Activated B cell treated with CpG ODN at 0.5 μM for 24 hours (primary cell): ENCODE results near the gene C12orf57. TPM values are rescaled to one million over a fixed set of nuclear protein-coding genes. Genes with fewer than 3 reads are reported as not detected.

Experiments used
- ATAC-seq: fragments of 200-7000 bp; cut with Tn5 transposase; one replicate; pipeline ENCODE4 v1.10.0; 2021; ENCODE audit warnings: low read depth, mild to moderate bottlenecking, moderate library complexity
- CTCF ChIA-PET: fragments of 350-600 bp; sonication (Branson Sonifier 250); formaldehyde crosslinking; loops from one replicate; lab custom pipeline; 2021; ENCODE audit warnings: antibody characterized with exemption; lab: Charles Lee
- POLR2A ChIA-PET: fragments of 350-600 bp; sonication (Branson Sonifier 250); formaldehyde crosslinking; loops from one replicate; lab custom pipeline; 2021; ENCODE audit warnings: antibody characterized with exemption; lab: Charles Lee
- DNase-seq: peaks from one replicate; pipeline ENCODE4 v3.0.0; 2022
- H3K27ac Mint-ChIP-seq: one replicate; pipeline ENCODE4 v1.8.0; 2020; ENCODE audit warnings: mixed read lengths
- H3K27me3 Mint-ChIP-seq: one replicate; pipeline ENCODE4 v1.8.0; 2021; ENCODE audit warnings: mixed read lengths
- H3K36me3 Mint-ChIP-seq: one replicate; pipeline ENCODE4 v1.8.0; 2021; ENCODE audit warnings: low read depth, mixed read lengths
- H3K4me1 Mint-ChIP-seq: one replicate; pipeline ENCODE4 v1.8.0; 2021; ENCODE audit warnings: mixed read lengths
- H3K4me3 Mint-ChIP-seq: one replicate; pipeline ENCODE4 v1.8.0; 2020; ENCODE audit warnings: mild to moderate bottlenecking, mixed read lengths
- H3K9me3 Mint-ChIP-seq: one replicate; pipeline ENCODE4 v1.8.0; 2020; ENCODE audit warnings: mixed read lengths
- intact Hi-C: fragments of 100-400 bp; cut with micrococcal nuclease; formaldehyde crosslinking; loops from one replicate; pipeline ENCODE4 v1.15.1; 2024
- total RNA-seq: library from RNA; stranded (reverse); gene quantifications from 2 replicates; pipeline ENCODE4 v1.2.3, GENCODE V29; 2022
- TF ChIP-seq, protein P1 (sequence below): fragments of 200-600 bp; IDR thresholded peaks from one replicate; pipeline ENCODE4 v1.8.0; 2022; ENCODE audit warnings: antibody characterized with exemption, mild to moderate bottlenecking

The C12orf57 gene
- total RNA-seq, 1 donor from 2014 or later: 54.8 TPM

DNA sequence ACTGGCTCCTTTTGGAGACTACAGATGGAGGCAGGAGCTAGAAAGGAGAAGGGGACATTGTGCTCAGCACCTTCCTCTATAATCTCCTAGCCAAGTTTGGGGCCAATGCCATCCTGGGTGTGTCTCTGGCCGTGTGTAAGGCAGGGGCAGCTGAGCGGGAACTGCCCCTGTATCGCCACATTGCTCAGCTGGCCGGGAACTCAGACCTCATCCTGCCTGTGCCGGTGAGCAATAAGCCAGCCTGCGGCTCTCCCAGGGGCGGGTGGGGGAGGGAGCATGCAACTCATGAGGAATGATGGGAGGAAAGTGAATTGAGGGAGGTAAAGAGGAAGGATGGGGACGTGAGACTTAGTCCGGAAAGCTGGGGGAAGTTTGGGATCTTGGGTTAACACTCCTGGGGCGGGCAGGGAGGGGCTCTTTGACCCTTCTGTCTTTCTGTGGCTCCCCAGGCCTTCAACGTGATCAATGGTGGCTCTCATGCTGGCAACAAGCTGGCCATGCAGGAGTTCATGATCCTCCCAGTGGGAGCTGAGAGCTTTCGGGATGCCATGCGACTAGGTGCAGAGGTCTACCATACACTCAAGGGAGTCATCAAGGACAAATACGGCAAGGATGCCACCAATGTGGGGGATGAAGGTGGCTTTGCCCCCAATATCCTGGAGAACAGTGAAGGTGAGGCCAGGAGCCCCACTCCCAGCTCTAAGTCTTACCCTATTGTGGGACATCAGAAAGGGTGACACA is 26.2 kb upstream of the C12orf57 start:
- intact Hi-C loops: no loop called here
- H3K36me3 Mint-ChIP-seq: peaks cover 19% of the 10 kb centered on the region
- H3K4me3 Mint-ChIP-seq: no peak overlapping the region
- H3K27ac Mint-ChIP-seq: no peak overlapping the region
- ATAC-seq (no peak), DNase-seq (no peak)
- POLR2A ChIA-PET: interaction anchor here (0.6 to 3.1 kb wide), 7 partner anchors 19 to 97 kb away, joined by 3 to 15 read pairs (median 4); partner anchors contain the start of genes C12orf57, RNU7-1 and SPSB2
- TF ChIP-seq, protein P1, sequence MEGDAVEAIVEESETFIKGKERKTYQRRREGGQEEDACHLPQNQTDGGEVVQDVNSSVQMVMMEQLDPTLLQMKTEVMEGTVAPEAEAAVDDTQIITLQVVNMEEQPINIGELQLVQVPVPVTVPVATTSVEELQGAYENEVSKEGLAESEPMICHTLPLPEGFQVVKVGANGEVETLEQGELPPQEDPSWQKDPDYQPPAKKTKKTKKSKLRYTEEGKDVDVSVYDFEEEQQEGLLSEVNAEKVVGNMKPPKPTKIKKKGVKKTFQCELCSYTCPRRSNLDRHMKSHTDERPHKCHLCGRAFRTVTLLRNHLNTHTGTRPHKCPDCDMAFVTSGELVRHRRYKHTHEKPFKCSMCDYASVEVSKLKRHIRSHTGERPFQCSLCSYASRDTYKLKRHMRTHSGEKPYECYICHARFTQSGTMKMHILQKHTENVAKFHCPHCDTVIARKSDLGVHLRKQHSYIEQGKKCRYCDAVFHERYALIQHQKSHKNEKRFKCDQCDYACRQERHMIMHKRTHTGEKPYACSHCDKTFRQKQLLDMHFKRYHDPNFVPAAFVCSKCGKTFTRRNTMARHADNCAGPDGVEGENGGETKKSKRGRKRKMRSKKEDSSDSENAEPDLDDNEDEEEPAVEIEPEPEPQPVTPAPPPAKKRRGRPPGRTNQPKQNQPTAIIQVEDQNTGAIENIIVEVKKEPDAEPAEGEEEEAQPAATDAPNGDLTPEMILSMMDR: no peak
- H3K27me3 Mint-ChIP-seq: peaks cover 2% of the 10 kb centered on the region
- CTCF ChIA-PET: no interaction called here
- H3K4me1 Mint-ChIP-seq: peaks cover 50% of the 10 kb centered on the region
- no peaks in the 10 kb centered on the region for H3K9me3 Mint-ChIP-seq

DNA sequence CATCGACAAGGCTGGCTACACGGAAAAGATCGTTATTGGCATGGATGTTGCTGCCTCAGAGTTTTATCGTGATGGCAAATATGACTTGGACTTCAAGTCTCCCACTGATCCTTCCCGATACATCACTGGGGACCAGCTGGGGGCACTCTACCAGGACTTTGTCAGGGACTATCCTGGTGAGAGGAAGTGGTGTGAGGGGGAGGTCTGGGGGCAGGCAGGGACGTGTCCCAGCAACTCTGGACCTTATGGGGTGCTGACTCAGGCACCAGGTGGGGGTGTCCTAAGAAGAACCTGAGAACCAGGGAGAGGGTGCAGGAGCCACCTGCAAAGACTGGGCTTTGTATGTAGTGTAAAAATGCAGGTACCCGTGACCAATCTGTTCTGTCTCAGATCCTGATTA is 24.2 kb upstream of the C12orf57 start:
- Mint-ChIP-seq H3K9me3 (no peaks in the 10 kb centered on the region), H3K4me1 (peaks cover 55% of the 10 kb centered on the region), H3K27ac (no peak overlapping the region), H3K36me3 (peaks cover 19% of the 10 kb centered on the region), H3K4me3 (no peak overlapping the region), H3K27me3 (no peaks in the 10 kb centered on the region)
- intact Hi-C loops: no loop called here
- POLR2A ChIA-PET: interaction anchor here (0.6 to 1.5 kb wide), 4 partner anchors 11 to 48 kb away, joined by 4 to 10 read pairs (median 7); partner anchors contain the start of genes C12orf57 and RNU7-1
- TF ChIP-seq, protein P1: no peak
- CTCF ChIA-PET: interaction anchor here (1.3 to 1.5 kb wide), 2 partner anchors 28 to 50 kb away, joined by 3 to 4 read pairs; no protein-coding TSS in a partner anchor
- no peak for DNase-seq
- no peak for ATAC-seq

DNA sequence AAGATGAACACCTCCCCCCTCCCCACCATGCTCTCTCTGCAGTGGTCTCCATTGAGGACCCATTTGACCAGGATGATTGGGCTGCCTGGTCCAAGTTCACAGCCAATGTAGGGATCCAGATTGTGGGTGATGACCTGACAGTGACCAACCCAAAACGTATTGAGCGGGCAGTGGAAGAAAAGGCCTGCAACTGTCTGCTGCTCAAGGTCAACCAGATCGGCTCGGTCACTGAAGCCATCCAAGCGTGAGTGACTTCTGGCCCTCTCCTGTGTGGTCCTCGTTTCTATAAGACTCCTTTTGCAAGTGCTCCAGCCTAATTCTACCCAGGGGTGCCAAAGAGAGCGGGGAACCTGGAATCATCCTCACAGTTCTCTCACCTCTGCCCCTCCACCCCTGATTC is 22.3 kb upstream of the C12orf57 start:
- ChIA-PET CTCF (interaction anchor here (1.1 to 3.2 kb wide), 5 partner anchors 17 to 198 kb away, joined by 4 to 12 read pairs (median 7); partner anchors contain the start of genes C12orf57, COPS7A and RNU7-1), POLR2A (interaction anchor here (0.5 to 2.0 kb wide), 8 partner anchors 16 to 168 kb away, joined by 3 to 15 read pairs (median 6); partner anchors contain the start of genes C12orf57, LRRC23, MLF2 and RNU7-1)
- intact Hi-C loops: loop anchor here (10.0 kb wide), 1 partner anchor 713 kb away; no protein-coding TSS in a partner anchor
- Mint-ChIP-seq H3K27me3 (no peaks in the 10 kb centered on the region), H3K9me3 (no peaks in the 10 kb centered on the region), H3K27ac (peak overlapping the region; percentile 78), H3K4me1 (peaks cover 44% of the 10 kb centered on the region), H3K36me3 (peaks cover 15% of the 10 kb centered on the region), H3K4me3 (no peak overlapping the region)
- TF ChIP-seq, protein P1: no peak
- ATAC-seq: no peak
- DNase-seq: no peak

DNA sequence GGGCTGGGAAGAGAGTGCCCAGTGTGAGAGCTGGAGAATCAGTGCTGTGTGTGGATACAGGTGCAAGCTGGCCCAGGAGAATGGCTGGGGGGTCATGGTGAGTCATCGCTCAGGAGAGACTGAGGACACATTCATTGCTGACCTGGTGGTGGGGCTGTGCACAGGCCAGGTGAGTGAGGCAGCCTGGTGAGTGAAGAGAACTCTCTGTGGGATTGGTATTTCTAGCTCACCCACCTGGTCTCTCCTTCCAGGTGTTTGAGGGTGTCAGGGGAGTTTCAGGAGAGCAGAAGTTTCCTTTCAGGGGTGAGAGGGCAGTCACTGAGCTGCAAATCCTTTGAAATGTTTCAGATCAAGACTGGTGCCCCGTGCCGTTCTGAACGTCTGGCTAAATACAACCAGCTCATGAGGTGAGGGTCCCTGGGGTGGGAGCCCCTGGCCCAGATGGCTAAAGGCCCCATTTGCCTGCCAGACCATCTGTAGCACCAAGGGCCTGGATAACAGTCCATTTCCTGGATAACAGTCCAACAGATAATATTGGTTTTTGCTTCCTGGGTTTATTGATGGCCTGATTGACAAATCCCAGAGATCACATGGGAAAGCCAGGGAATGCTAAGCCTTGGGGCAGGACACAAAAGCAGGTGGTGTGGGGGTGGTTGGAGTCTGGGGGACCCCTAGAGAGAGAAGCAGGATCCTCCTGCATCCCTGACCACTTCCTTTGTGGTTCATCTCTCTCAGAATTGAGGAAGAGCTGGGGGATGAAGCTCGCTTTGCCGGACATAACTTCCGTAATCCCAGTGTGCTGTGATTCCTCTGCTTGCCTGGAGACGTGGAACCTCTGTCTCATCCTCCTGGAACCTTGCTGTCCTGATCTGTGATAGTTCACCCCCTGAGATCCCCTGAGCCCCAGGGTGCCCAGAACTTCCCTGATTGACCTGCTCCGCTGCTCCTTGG is 21.6 kb upstream of the C12orf57 start:
- Mint-ChIP-seq H3K36me3 (peaks cover 8% of the 10 kb centered on the region), H3K27me3 (no peaks in the 10 kb centered on the region), H3K4me3 (peak overlapping the region; percentile 9), H3K4me1 (peaks cover 50% of the 10 kb centered on the region), H3K27ac (peak overlapping the region; percentile 78), H3K9me3 (no peaks in the 10 kb centered on the region)
- CTCF ChIA-PET: interaction anchor here (0.7 to 3.2 kb wide), 8 partner anchors 14 to 198 kb away, joined by 3 to 12 read pairs (median 6); partner anchors contain the start of genes C12orf57, COPS7A and RNU7-1
- POLR2A ChIA-PET: interaction anchor here (0.5 to 2.0 kb wide), 10 partner anchors 16 to 169 kb away, joined by 3 to 15 read pairs (median 4); partner anchors contain the start of genes C12orf57, LRRC23, MLF2 and RNU7-1
- peak; percentile 49 for ATAC-seq
- no peak for DNase-seq
- intact Hi-C loops: loop anchor here (10.0 kb wide), 1 partner anchor 713 kb away; no protein-coding TSS in a partner anchor
- TF ChIP-seq, protein P1: no peak
